DND-41 (cell line): ENCODE measurements around the gene KCNJ6.
"Not testable (repeated sequence)": the region's sequence is repeated elsewhere in the genome, so short reads cannot be mapped to it uniquely, and the experiment has no call there.

Experiments used
- ATAC-seq: fragments of 200-7000 bp; cut with Tn5 transposase; 3 replicates; pipeline ENCODE4 v1.9.1; 2021; ENCODE audit warnings: low read depth; ENCODE audit not compliant: insufficient read depth
- DNase-seq: peaks from one replicate; pipeline ENCODE4 v3.0.0-alpha.2; 2020
- H2AFZ ChIP-seq: 2 replicates; pipeline ENCODE4 v1.6.0; 2012; ENCODE audit warnings: low read depth, low read length
- H3K27ac ChIP-seq: 2 replicates; pipeline ENCODE4 v1.5.1; 2012; ENCODE audit warnings: low read length, inconsistent platforms
- H3K27me3 ChIP-seq: fragments of 200-600 bp; sonication (generic); 2 replicates; pipeline ENCODE4 v1.6.0; 2012; ENCODE audit warnings: low read length, mild to moderate bottlenecking, inconsistent platforms; ENCODE audit not compliant: insufficient read depth, poor library complexity
- H3K36me3 ChIP-seq: 2 replicates; pipeline ENCODE4 v1.5.1; 2012; ENCODE audit warnings: low read length, inconsistent platforms; ENCODE audit not compliant: insufficient read depth
- H3K4me1 ChIP-seq: 2 replicates; pipeline ENCODE4 v1.5.1; 2012; ENCODE audit warnings: mild to moderate bottlenecking, low read length; ENCODE audit not compliant: insufficient read depth
- H3K4me2 ChIP-seq: 2 replicates; pipeline ENCODE4 v1.6.0; 2012; ENCODE audit warnings: mild to moderate bottlenecking, moderate library complexity, low read length, inconsistent platforms; ENCODE audit not compliant: insufficient read depth
- H3K4me3 ChIP-seq, 2 experiments: fragments of 200-600 bp in 1 of 2; shearing (Covaris generic) in 1 of 2; 2 replicates each; pipeline ENCODE4 v1.5.1; 2012 to 2016; ENCODE audit warnings: inconsistent platforms in 2 of 2, low read length in 2 of 2, mild to moderate bottlenecking in 2 of 2, low read depth in 1 of 2, moderate library complexity in 1 of 2
- H3K79me2 ChIP-seq: 2 replicates; pipeline ENCODE4 v1.6.0; 2012; ENCODE audit warnings: low read length, inconsistent platforms; ENCODE audit not compliant: insufficient read depth
- H3K9ac ChIP-seq: 2 replicates; pipeline ENCODE4 v1.6.0; 2012; ENCODE audit warnings: low read depth, mild to moderate bottlenecking, inconsistent platforms, low read length, moderate library complexity
- H3K9me3 ChIP-seq: 2 replicates; pipeline ENCODE4 v1.5.1; 2012; ENCODE audit warnings: low read length, moderate library complexity, mild to moderate bottlenecking, inconsistent platforms; ENCODE audit not compliant: insufficient read depth, severe bottlenecking
- H4K20me1 ChIP-seq: 2 replicates; pipeline ENCODE4 v1.6.0; 2012; ENCODE audit warnings: low read length; ENCODE audit not compliant: insufficient read depth
- CTCF ChIP-seq: IDR thresholded peaks from 2 replicates; pipeline ENCODE4 v1.5.1; 2012; ENCODE audit warnings: borderline replicate concordance, low read length, moderate library complexity, mild to moderate bottlenecking; ENCODE audit not compliant: poor library complexity, severe bottlenecking; ENCODE audit errors: extremely low read depth
- EZH2 ChIP-seq: IDR thresholded peaks from 3 replicates; pipeline ENCODE4 v1.6.1; 2012; ENCODE audit warnings: borderline replicate concordance, low read depth, mild to moderate bottlenecking, moderate library complexity, low read length, inconsistent platforms; ENCODE audit not compliant: severe bottlenecking

The KCNJ6 gene

GRCh38 chr21:37653201-37653600, 263.1 kb downstream of the KCNJ6 start:
- Histone ChIP-seq H3K4me1 (no peaks in the 10 kb centered on the region), H3K79me2 (no peaks in the 10 kb centered on the region), H3K27ac (no peak overlapping the region), H4K20me1 (no peaks in the 10 kb centered on the region), H3K4me2 (no peak overlapping the region), H3K36me3 (no peaks in the 10 kb centered on the region), H3K27me3 (peaks cover 11% of the 10 kb centered on the region), H3K4me3 (no peak overlapping the region), H3K9me3 (no peaks in the 10 kb centered on the region), H3K9ac (no peak overlapping the region), H2AFZ (no peak overlapping the region)
- ATAC-seq = no peak
- DNase-seq = no peak
- TF ChIP-seq EZH2 = no peak
- TF ChIP-seq CTCF = no peak

- H3K4me3 ChIP-seq = no peak overlapping the region
- H4K20me1 ChIP-seq = no peaks in the 10 kb centered on the region
- no peaks in the 10 kb centered on the region for H3K9me3 ChIP-seq
- DNase-seq (no peak), ATAC-seq (no peak)
- H3K4me2 ChIP-seq = no peak overlapping the region
- H2AFZ ChIP-seq = no peak overlapping the region
- no peaks in the 10 kb centered on the region for H3K4me1 ChIP-seq
- TF ChIP-seq EZH2 (no peak), CTCF (no peak)
- H3K9ac ChIP-seq = no peak overlapping the region
- H3K79me2 ChIP-seq = no peaks in the 10 kb centered on the region
- H3K27me3 ChIP-seq = peaks cover 3% of the 10 kb centered on the region
- no peak overlapping the region for H3K27ac ChIP-seq
- no peaks in the 10 kb centered on the region for H3K36me3 ChIP-seq
These were observed 268.5 kb downstream of the KCNJ6 start for GRCh38 chr21:37647781-37648180.

DNA sequence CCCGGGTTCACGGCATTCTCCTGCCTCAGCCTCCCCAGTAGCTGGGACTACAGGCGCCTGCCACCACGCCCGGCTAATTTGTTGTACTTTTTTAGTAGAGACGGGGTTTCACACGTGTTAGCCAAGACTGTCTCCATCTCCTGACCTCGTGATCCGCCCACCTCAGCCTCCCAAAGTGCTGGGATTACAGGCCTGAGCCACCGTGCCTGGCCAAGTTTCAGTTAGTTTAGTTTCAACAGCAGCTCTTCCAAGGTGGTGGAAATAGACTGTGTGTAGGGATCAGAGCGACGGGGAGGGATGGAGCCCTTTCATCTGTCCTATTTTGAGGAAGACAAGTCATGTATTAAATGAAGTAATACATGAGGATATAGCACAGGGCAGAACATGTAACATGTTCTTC, 269.5 kb downstream of the KCNJ6 start:
- not testable (repeated sequence) for H3K27me3 ChIP-seq, H3K9me3 ChIP-seq, ATAC-seq, H3K4me1 ChIP-seq, H3K79me2 ChIP-seq, H3K9ac ChIP-seq, DNase-seq, H3K27ac ChIP-seq, H2AFZ ChIP-seq, H3K36me3 ChIP-seq, H3K4me3 ChIP-seq, H3K4me2 ChIP-seq, H4K20me1 ChIP-seq

DNA sequence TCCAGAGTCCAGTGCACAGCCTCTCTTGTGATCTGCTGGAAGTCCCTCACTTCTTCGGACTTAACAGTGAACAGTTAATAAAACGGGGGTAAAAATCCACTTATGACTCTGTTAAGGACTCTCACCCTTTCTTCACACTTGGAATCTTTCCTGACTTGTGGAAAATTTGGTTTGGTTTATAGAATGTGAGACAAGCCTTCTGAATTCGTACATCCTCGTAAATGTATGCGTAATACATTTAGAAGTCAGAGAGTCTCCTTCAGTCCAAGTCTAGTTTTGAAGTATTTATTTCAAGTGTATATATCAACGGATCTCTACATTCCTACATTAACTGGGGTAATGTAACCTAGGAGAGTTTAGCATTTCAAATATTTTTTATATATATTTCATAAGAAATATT, 270.4 kb downstream of the KCNJ6 start:
- no peak overlapping the region for H3K4me2 ChIP-seq
- no peaks in the 10 kb centered on the region for H3K9me3 ChIP-seq
- no peaks in the 10 kb centered on the region for H3K36me3 ChIP-seq
- no peaks in the 10 kb centered on the region for H3K4me1 ChIP-seq
- no peaks in the 10 kb centered on the region for H3K79me2 ChIP-seq
- H3K9ac ChIP-seq = no peak overlapping the region
- DNase-seq = no peak
- no peak for ATAC-seq
- no peak overlapping the region for H3K4me3 ChIP-seq
- H2AFZ ChIP-seq = no peak overlapping the region
- no peak for TF ChIP-seq EZH2
- TF ChIP-seq CTCF = no peak
- peaks cover 3% of the 10 kb centered on the region for H3K27me3 ChIP-seq
- H4K20me1 ChIP-seq = no peaks in the 10 kb centered on the region
- H3K27ac ChIP-seq = no peak overlapping the region
